ENCODE results near the gene GPER1.
A peak's percentile ranks its signal among the peaks of the same experiment; 100 is the strongest.
"Not testable (repeated sequence)": the region's sequence is repeated elsewhere in the genome, so short reads cannot be mapped to it uniquely, and the experiment has no call there.

GPER1 gene

GRCh38 chr7:1134951-1135350 lies 47.0 kb downstream of the GPER1 start:
- Mint-ChIP-seq H3K4me1 (ENCODE audit: low read depth) (peaks cover 11% of the 10 kb centered on the region), H3K36me3 (peaks cover 7% of the 10 kb centered on the region), H3K27ac (no peak overlapping the region), H3K9me3 (ENCODE audit: low read depth) (peaks cover 3% of the 10 kb centered on the region), H3K27me3 (no peaks in the 10 kb centered on the region), H3K4me3 (no peak overlapping the region)

- Mint-ChIP-seq H3K27ac (peak overlapping the region; percentile 83), H3K4me3 (peak overlapping the region; percentile 93), H3K9me3 (ENCODE audit: low read depth) (no peaks in the 10 kb centered on the region), H3K27me3 (no peaks in the 10 kb centered on the region), H3K36me3 (peaks cover 4% of the 10 kb centered on the region), H3K4me1 (ENCODE audit: low read depth) (peaks cover 15% of the 10 kb centered on the region)
Measured at GRCh38 chr7:1136841-1137516, 49.1 kb downstream of the GPER1 start.

- Mint-ChIP-seq H3K27ac (peak overlapping the region; percentile 83), H3K4me3 (peak overlapping the region; percentile 93), H3K27me3 (no peaks in the 10 kb centered on the region), H3K4me1 (ENCODE audit: low read depth) (peaks cover 15% of the 10 kb centered on the region), H3K36me3 (peaks cover 3% of the 10 kb centered on the region), H3K9me3 (ENCODE audit: low read depth) (no peaks in the 10 kb centered on the region)
Measured at GRCh38 chr7:1137517-1138167, 49.7 kb downstream of the GPER1 start.

GRCh38 chr7:1140476-1141104 lies 52.7 kb downstream of the GPER1 start:
- H3K27me3 Mint-ChIP-seq = no peaks in the 10 kb centered on the region
- H3K4me3 Mint-ChIP-seq = peak overlapping the region; percentile 20
- H3K27ac Mint-ChIP-seq = no peak overlapping the region
- H3K4me1 Mint-ChIP-seq (ENCODE audit: low read depth) = peaks cover 15% of the 10 kb centered on the region
- H3K9me3 Mint-ChIP-seq (ENCODE audit: low read depth) = no peaks in the 10 kb centered on the region
- no peaks in the 10 kb centered on the region for H3K36me3 Mint-ChIP-seq

GRCh38 chr7:1141651-1142050 lies 53.7 kb downstream of the GPER1 start:
- peaks cover 14% of the 10 kb centered on the region for H3K4me1 Mint-ChIP-seq (ENCODE audit: low read depth)
- no peak overlapping the region for H3K4me3 Mint-ChIP-seq
- H3K36me3 Mint-ChIP-seq = no peaks in the 10 kb centered on the region
- H3K27ac Mint-ChIP-seq = no peak overlapping the region
- H3K27me3 Mint-ChIP-seq = no peaks in the 10 kb centered on the region
- H3K9me3 Mint-ChIP-seq (ENCODE audit: low read depth) = no peaks in the 10 kb centered on the region

GRCh38 chr7:1142051-1142635 lies 54.2 kb downstream of the GPER1 start:
- H3K27ac Mint-ChIP-seq = no peak overlapping the region
- H3K4me3 Mint-ChIP-seq = no peak overlapping the region
- no peaks in the 10 kb centered on the region for H3K27me3 Mint-ChIP-seq
- H3K4me1 Mint-ChIP-seq (ENCODE audit: low read depth) = peaks cover 9% of the 10 kb centered on the region
- H3K36me3 Mint-ChIP-seq = no peaks in the 10 kb centered on the region
- no peaks in the 10 kb centered on the region for H3K9me3 Mint-ChIP-seq (ENCODE audit: low read depth)

- not testable (repeated sequence) for H3K4me1 Mint-ChIP-seq (ENCODE audit: low read depth); H3K36me3 Mint-ChIP-seq; H3K9me3 Mint-ChIP-seq (ENCODE audit: low read depth); H3K27ac Mint-ChIP-seq; H3K27me3 Mint-ChIP-seq; H3K4me3 Mint-ChIP-seq
Measured at GRCh38 chr7:1143031-1143430, 55.1 kb downstream of the GPER1 start.

Measured in activated naive CD8-positive, alpha-beta T cell (primary cell).